Smooth muscle cell (in vitro differentiated cells): ENCODE measurements around the gene AHI1. TPM values are rescaled to one million over a fixed set of nuclear protein-coding genes. Genes with fewer than 3 reads are reported as not detected.

Experiments used
- DNase-seq: peaks from one replicate; lab custom pipeline; 2025; ENCODE audit not compliant: unreplicated experiment; lab: John Stamatoyannopoulos, UW
- H2AFZ ChIP-seq: fragments of 200-600 bp; sonication (generic); 2 replicates; pipeline ENCODE4 v1.6.0; 2016; ENCODE audit warnings: antibody characterized with exemption, low read depth, mild to moderate bottlenecking
- H3F3A ChIP-seq: fragments of 200-600 bp; sonication (generic); 2 replicates; pipeline ENCODE4 v1.6.0; 2017; ENCODE audit warnings: antibody characterized with exemption, low read depth
- H3K27ac ChIP-seq: fragments of 200-600 bp; sonication (generic); 2 replicates; pipeline ENCODE4 v1.5.1; 2016; ENCODE audit warnings: low read depth, mild to moderate bottlenecking
- H3K27me3 ChIP-seq: fragments of 200-600 bp; sonication (generic); 2 replicates; pipeline ENCODE4 v1.6.1; 2016; ENCODE audit warnings: low read depth, mild to moderate bottlenecking
- H3K36me3 ChIP-seq: fragments of 200-600 bp; sonication (generic); 2 replicates; pipeline ENCODE4 v1.5.1; 2016; ENCODE audit warnings: low read depth
- H3K4me1 ChIP-seq: fragments of 200-600 bp; sonication (generic); 2 replicates; pipeline ENCODE4 v1.5.1; 2016; ENCODE audit warnings: low read depth
- H3K4me2 ChIP-seq: fragments of 200-600 bp; sonication (generic); 2 replicates; pipeline ENCODE4 v1.6.0; 2016; ENCODE audit warnings: mild to moderate bottlenecking
- H3K4me3 ChIP-seq: fragments of 200-600 bp; sonication (generic); 2 replicates; pipeline ENCODE4 v1.5.1; 2016; ENCODE audit warnings: mild to moderate bottlenecking
- H3K79me2 ChIP-seq: fragments of 200-600 bp; sonication (generic); 2 replicates; pipeline ENCODE4 v1.6.0; 2016; ENCODE audit warnings: low read depth, mild to moderate bottlenecking
- H3K9ac ChIP-seq: fragments of 200-600 bp; sonication (generic); 2 replicates; pipeline ENCODE4 v1.6.0; 2016; ENCODE audit warnings: low read depth
- H3K9me3 ChIP-seq: fragments of 200-600 bp; sonication (generic); replicated peaks from 2 replicates; pipeline ENCODE4 v1.5.1; 2016; ENCODE audit warnings: low read depth
- H4K20me1 ChIP-seq: fragments of 200-600 bp; sonication (generic); 2 replicates; pipeline ENCODE4 v1.6.0; 2016; ENCODE audit warnings: low read depth
- WGBS: methylation state at CpG from one replicate; pipeline ENCODE4 v1.1.7; 2016; ENCODE audit warnings: low lambda C conversion rate; 5-methylcytosine and 5-hydroxymethylcytosine counted together
- polyA plus RNA-seq: library from polyadenylated mRNA; unstranded; fragments of >200 nt; fragmentation: Nextera tagmentation; extraction: Ambion mirVana; gene quantifications from 2 replicates; pipeline ENCODE4 v1.2.1, GENCODE V29; 2016
- total RNA-seq: library from RNA; depleted of rRNA; stranded (reverse); fragments of >200 nt; gene quantifications from 2 replicates; pipeline ENCODE4 v1.2.3, GENCODE V29; 2014
- TF ChIP-seq, protein P1 (sequence below): fragments of 200-600 bp; sonication (generic); IDR thresholded peaks from 2 replicates; pipeline ENCODE4 v1.5.1; 2017; ENCODE audit warnings: borderline replicate concordance, mild to moderate bottlenecking, antibody characterized with exemption; ENCODE audit not compliant: insufficient read depth, poor library complexity, severe bottlenecking

AHI1 gene
- total and polyA plus RNA-seq, 2 experiments from 2014 or later, result 16.0 to 18.8 TPM

DNA sequence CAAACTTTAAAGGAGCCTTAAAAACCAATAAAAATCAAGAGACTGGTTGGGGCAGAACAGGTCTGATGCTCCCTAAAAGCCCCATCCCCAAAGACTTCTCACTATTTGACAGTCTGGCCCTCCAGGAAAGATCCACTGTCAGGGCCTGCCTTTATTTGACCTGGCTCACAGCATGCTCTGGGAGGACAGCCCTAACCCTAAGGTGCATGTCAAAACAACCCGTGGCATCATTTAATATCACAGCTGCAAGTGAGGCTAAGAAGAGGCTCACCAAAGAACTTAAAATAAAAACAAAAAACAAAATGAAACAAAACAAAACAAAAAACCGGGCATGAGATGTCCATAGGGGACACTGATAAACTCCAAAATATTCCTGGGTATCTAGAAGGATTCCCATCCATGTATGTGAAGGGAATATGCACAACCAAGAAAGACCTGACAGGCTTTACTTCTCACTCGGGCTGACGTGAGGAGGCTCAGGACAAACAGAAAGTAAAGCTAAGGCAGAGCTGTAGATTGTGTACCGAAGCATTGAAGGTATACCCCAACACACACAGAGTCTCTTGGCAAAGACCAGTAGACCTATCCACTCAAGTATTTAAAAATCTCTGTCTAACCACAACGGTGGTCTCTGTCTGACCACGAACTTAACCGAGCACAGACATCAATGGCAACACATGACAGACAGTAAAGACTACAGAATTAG, 57.3 kb downstream of the AHI1 start:
- 79% methylated on average over 8 of the region's 8 CpGs for WGBS
- Histone ChIP-seq H3K9ac (no peak overlapping the region), H3K4me1 (no peaks in the 10 kb centered on the region), H3K27me3 (no peaks in the 10 kb centered on the region), H2AFZ (no peak overlapping the region), H4K20me1 (peaks cover 9% of the 10 kb centered on the region), H3K9me3 (no peaks in the 10 kb centered on the region), H3K79me2 (no peaks in the 10 kb centered on the region), H3F3A (no peaks in the 10 kb centered on the region), H3K36me3 (peaks cover 30% of the 10 kb centered on the region), H3K27ac (no peak overlapping the region), H3K4me2 (peak overlapping the region; percentile 38), H3K4me3 (no peak overlapping the region)
- TF ChIP-seq, protein P1, sequence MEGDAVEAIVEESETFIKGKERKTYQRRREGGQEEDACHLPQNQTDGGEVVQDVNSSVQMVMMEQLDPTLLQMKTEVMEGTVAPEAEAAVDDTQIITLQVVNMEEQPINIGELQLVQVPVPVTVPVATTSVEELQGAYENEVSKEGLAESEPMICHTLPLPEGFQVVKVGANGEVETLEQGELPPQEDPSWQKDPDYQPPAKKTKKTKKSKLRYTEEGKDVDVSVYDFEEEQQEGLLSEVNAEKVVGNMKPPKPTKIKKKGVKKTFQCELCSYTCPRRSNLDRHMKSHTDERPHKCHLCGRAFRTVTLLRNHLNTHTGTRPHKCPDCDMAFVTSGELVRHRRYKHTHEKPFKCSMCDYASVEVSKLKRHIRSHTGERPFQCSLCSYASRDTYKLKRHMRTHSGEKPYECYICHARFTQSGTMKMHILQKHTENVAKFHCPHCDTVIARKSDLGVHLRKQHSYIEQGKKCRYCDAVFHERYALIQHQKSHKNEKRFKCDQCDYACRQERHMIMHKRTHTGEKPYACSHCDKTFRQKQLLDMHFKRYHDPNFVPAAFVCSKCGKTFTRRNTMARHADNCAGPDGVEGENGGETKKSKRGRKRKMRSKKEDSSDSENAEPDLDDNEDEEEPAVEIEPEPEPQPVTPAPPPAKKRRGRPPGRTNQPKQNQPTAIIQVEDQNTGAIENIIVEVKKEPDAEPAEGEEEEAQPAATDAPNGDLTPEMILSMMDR, result no peak
- DNase-seq, result no peak

DNA sequence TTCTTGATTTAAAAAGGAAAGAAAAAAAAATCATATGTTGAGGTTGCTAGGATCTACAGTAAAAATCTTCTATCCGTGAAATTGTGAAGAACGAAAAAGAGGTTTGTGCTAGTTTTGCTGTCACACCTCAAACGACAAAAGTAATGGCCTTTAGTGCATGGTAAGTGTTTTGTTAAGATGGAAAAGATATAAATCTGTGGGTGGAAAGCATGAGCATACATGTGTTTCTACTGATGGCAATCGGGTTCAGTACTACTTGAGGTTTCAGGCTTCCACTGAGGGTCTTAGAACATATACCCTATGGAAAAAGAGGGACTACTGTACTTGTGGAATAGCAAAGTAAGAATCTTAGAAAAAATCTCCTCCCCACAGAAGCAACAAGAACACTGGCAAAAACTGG, 58.0 kb downstream of the AHI1 start:
- Histone ChIP-seq H3K9me3 (no peaks in the 10 kb centered on the region), H3K9ac (no peak overlapping the region), H3K79me2 (no peaks in the 10 kb centered on the region), H4K20me1 (peaks cover 9% of the 10 kb centered on the region), H3K36me3 (peaks cover 32% of the 10 kb centered on the region), H3K4me3 (no peak overlapping the region), H3K27me3 (no peaks in the 10 kb centered on the region), H2AFZ (no peak overlapping the region), H3K4me2 (no peak overlapping the region), H3F3A (no peaks in the 10 kb centered on the region), H3K4me1 (no peaks in the 10 kb centered on the region), H3K27ac (no peak overlapping the region)
- TF ChIP-seq, protein P1, result no peak
- DNase-seq, result no peak
- WGBS, result 90% methylated on average over 4 of the region's 4 CpGs

DNA sequence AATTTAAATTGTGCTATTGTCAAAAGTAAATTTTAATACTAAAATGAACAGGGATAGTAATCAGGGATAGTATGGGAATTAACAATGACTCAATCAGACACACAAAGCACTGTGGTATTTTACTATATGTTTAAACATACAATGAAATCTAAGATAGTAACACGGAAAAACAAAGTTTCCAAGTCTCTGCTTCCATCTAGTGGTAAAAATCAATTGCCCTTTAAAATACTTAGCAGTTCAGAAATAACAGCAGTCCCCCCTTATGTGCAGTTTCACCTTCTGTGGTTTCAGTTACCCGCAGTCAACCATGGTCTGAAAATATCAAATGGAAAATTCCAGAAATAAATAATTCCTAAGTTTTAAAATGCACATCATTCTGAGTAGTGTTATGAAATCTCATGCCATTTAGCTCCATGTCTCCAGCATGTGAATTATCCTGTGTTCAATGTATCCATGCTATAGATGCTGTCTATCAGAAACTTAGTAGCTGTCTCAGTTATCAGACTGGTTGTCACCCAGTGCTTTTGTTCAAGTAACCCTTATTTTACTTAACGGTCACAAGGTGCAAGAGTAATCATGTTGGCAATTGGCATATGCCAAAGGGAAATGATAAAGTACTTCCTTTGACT, 58.5 kb downstream of the AHI1 start:
- H4K20me1 ChIP-seq, result peaks cover 9% of the 10 kb centered on the region
- 72% methylated on average over 3 of the region's 3 CpGs for WGBS
- DNase-seq, result no peak
- H3K4me2 ChIP-seq, result no peak overlapping the region
- no peaks in the 10 kb centered on the region for H3K9me3 ChIP-seq
- H3K27me3 ChIP-seq, result no peaks in the 10 kb centered on the region
- H3K4me1 ChIP-seq, result no peaks in the 10 kb centered on the region
- H3K79me2 ChIP-seq, result no peaks in the 10 kb centered on the region
- H3K27ac ChIP-seq, result no peak overlapping the region
- H3K36me3 ChIP-seq, result peaks cover 32% of the 10 kb centered on the region
- H3F3A ChIP-seq, result no peaks in the 10 kb centered on the region
- no peak overlapping the region for H2AFZ ChIP-seq
- H3K4me3 ChIP-seq, result no peak overlapping the region
- H3K9ac ChIP-seq, result no peak overlapping the region
- TF ChIP-seq, protein P1, result peak; percentile 43
